GM18870 (cell line): ENCODE results near the gene NEU4.
"Not testable (repeated sequence)": the region's sequence is repeated elsewhere in the genome, so short reads cannot be mapped to it uniquely, and the experiment has no call there.

Experiments
- ATAC-seq: cut with Tn5 transposase; IDR thresholded peaks from one replicate; pipeline ENCODE4 v1.9.1; 2021; ENCODE audit warnings: moderate library complexity; ENCODE audit not compliant: unreplicated experiment

Gene NEU4

DNA sequence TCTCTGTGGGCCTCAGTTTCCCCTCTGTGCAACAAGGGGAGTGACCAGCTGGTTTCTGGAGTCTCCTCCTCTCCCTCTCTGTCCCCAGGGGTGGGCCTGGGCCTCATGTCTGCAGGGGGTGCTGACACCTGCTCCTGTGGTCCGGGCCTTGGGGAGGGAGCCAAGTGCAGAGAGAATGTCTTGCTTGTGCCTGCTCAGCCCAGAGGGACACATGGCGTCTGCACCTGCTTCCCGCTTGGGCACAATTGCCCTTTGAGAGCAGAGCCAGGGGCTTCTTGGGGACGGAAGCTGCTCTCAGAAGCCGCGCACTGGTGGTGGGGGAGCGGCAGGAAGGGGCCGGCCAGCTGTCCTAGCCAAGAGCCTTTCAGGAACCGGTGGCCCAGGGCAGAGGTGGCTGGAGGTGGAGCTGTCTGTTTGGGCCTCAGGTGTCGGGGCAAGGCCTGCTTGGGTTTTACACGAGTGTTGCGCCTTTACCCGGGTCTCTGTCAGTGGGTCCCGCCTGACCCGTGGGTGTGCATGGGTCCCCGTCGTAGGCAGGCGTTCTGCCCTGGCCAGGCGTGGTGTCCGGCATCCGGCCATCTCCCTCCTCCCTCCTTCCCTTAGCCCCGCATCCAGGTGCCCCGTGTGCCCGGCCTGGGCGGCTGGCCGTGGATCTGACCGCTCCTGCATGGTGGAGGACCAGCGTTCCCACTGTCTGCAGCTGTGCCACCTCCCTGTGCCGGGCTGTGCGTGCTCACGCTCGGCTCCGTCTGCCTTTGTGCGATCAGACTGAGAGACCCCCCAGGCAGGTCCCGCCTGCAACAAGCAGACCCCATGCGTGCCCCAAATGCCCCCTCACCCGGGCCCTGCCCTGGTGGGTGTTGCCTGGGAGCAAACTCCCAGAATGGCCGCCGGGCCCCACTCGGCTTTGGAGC is 4.0 kb downstream of the NEU4 start:
- no peak for ATAC-seq

DNA sequence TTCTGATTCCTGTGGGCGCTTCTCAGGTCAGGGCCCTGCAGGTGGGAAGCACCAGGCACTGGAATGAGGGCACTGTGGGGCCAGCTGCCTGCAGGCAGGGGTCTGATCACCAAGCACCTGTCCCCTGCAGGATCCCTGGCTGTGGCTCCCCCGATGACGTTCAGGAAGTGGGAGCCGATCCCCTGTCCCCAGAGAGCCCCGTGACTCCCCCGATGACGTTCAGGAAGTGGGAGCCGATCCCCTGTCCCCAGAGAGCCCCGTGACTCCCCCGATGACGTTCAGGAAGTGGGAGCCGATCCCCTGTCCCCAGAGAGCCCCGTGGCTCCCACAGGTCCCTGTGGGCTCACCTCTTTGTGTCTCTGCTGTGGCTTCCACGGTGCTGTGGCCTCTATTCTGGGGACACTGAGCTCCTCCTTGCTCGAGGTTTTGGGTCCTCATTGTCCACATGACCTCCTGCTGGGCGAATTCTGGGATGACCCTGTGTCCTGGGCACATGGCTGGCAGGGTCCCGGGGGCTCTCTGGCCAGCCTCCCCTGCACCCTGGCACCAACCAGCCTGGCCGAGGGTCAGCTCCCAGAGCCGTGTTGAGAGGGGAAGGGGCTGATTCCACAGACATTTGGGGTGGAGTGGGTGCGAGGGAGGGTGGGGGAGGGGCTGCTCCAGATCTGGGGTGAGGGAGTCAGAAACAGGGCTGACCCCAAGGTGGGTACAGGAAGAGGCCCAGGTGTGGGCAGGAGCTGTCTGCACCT is 4.8 kb downstream of the NEU4 start:
- ATAC-seq = no peak

DNA sequence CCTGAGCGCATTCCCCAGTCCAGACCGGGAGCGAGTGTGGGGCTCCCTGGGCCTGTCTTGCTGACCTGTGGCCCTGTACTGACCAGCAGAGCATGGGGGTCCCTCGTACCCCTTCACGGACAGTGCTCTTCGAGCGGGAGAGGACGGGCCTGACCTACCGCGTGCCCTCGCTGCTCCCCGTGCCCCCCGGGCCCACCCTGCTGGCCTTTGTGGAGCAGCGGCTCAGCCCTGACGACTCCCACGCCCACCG is 5.3 kb downstream of the NEU4 start:
- no peak for ATAC-seq

DNA sequence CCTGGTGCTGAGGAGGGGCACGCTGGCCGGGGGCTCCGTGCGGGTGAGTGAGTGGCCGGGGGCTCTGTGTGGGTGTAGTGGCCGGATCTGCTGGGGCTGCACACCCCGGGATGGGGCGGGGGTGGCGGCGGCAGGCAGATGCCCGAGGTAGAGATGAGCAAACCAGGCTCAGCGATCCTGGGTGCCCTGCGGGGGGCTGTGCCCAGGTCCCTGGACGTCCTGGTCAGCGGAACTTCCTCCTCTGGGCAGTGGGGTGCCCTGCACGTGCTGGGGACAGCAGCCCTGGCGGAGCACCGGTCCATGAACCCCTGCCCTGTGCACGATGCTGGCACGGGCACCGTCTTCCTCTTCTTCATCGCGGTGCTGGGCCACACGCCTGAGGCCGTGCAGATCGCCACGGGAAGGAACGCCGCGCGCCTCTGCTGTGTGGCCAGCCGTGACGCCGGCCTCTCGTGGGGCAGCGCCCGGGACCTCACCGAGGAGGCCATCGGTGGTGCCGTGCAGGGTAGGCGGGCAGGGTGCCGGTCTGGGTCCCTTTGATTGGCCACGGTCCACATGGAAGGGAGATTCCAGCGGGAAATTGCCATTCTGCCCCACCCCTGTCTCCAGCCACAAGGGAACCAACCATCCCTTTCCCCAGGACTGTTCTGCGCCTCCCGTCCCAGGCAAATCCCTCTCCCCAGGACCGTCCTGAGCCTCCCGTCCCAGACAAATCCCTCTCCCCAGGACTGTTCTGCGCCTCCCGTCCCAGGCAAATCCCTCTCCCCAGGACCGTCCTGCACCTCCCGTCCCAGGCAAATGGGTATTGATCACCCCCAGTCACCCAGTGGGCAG is 5.9 kb downstream of the NEU4 start:
- no peak for ATAC-seq

DNA sequence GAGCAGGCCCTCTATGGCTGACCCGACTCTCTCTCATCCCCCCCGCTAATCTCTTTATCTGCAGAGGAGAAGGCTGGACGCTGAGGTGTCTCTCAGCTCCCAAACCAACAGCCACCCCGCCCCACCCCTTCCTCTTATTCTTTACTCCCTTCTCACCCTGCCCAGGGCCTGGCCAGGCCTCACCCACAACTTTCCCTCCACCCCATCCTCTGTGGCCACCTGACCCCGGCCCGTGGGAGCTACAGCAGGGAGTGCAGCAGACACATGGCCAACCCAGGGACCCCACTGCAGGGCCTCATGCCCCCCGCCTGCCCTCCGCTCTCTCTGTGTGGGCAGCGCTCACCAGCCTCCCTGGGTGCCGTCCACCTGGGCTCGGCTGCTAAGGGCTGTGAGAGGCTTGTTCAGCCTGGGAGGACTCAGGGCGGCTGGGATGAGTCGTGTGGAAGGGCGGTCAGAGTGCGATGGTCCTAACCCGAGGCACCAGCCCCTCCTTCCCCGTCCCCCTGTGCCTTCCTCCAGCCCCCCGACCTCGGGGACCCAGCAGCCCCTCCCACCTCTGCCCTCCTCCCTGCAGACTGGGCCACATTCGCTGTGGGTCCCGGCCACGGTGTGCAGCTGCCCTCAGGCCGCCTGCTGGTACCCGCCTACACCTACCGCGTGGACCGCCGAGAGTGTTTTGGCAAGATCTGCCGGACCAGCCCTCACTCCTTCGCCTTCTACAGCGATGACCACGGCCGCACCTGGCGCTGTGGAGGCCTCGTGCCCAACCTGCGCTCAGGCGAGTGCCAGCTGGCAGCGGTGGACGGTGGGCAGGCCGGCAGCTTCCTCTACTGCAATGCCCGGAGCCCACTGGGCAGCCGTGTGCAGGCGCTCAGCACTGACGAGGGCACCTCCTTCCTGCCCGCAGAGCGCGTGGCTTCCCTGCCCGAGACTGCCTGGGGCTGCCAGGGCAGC is 6.8 kb downstream of the NEU4 start:
- no peak for ATAC-seq

DNA sequence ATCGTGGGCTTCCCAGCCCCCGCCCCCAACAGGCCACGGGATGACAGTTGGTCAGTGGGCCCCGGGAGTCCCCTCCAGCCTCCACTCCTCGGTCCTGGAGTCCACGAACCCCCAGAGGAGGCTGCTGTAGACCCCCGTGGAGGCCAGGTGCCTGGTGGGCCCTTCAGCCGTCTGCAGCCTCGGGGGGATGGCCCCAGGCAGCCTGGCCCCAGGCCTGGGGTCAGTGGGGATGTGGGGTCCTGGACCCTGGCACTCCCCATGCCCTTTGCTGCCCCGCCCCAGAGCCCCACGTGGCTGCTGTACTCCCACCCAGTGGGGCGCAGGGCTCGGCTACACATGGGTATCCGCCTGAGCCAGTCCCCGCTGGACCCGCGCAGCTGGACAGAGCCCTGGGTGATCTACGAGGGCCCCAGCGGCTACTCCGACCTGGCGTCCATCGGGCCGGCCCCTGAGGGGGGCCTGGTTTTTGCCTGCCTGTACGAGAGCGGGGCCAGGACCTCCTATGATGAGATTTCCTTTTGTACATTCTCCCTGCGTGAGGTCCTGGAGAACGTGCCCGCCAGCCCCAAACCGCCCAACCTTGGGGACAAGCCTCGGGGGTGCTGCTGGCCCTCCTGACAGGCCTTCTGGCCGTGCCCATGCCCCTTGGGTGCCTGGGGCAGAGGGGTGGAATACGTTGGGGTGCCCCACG is 7.6 kb downstream of the NEU4 start:
- no peak for ATAC-seq

DNA sequence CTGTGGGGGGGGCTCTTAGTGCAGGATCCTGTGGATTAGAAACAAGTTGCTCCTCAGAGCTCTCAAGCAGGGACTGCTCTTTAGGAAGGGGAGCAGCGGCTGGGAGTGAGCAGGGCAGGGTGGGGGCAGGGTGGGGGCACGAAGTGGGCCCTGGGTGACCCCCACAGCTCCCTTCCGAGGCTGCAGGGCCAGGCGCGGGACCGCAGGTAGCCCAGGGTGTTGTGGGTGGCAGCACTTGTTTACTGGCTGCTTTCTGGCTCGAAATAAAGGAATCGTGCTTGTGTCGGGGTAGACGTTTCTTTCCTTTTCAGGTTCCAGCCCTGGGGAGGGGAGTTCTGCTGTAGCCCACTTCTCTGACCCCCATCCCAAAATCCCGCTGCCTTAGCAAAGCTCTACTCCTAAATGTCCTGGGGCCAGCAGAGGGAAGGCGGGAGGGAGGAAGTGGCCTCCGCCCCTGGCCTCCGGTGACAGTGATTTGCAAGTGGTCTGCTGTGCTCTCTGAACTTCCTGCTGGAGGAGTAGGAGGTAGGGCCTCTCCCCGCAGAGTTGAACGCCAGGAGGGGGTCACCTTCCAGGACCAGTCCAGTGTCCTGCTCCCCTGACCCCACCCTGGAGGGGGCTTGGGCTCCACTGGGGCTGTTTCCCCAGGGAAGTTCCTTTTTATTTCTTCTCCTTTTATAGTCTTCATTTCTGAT is 8.3 kb downstream of the NEU4 start:
- no peak for ATAC-seq

DNA sequence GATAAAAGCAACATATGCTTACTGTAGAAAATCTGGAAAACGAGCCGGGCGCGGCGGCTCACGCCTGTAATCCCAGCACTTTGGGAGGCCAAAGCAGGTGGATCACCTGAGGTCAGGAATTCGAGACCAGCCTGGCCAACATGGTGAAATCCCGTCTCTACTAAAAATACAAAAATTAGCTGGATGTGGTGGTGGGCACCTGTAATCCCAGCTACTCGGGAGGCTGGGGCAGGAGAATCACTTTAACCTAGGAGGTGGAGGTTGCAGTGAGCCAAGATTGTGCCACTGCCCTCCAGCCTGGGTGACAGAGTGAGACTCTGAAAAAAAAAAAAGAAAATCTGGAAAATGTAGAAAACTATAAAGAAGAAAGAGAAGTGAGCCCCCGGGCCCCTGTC is 8.8 kb downstream of the NEU4 start:
- not testable (repeated sequence) for ATAC-seq

DNA sequence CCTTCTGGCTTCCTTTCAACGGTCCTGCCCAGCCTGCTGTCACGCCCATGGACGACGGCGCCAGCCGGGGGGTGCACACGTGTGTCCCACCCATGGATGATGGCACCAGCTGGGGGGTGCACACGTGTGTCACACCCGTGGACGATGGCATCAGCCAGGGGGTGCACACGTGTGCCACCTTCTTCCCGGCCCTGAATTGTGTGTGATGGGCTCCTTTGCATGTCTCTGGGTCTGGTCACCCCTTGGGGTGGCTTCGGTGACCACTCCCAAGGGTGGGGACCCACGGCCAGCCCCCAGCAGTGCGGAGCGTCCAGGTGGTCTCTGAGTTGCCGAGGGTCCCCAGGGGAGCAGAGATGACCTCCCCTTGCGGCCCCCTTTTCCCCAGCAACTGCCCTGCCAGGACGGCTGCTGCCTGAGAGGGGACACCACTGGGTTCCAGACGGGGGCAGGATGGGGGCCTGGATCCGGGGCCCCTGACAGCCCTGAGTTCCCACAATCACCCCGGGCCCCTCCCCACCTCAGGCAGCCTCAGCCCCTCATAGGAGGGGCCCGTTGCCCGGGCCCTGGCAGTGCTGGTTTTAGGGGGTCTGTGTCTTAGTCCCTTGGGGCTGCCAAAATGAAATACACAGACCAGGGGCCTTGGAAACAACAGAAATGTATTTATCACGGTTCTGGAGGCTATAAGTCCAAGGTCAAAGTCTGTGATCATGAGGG is 9.4 kb downstream of the NEU4 start:
- ATAC-seq = no peak

DNA sequence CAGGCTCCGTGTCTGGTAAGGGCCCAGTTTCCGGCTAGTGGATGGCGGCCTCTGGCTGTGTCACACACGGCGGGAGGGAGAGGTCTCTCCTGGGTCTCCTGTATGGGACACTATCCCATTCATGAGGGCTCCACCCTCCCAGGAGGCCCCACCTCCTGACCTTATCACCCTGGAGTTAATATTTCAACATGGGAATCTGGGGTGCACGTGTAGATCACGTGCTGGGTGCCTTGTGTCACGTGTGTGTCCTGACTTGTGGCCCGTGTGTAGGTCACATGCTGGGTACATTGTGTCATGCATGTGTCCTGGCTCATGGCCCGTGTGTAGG is 9.9 kb downstream of the NEU4 start:
- ATAC-seq = no peak

DNA sequence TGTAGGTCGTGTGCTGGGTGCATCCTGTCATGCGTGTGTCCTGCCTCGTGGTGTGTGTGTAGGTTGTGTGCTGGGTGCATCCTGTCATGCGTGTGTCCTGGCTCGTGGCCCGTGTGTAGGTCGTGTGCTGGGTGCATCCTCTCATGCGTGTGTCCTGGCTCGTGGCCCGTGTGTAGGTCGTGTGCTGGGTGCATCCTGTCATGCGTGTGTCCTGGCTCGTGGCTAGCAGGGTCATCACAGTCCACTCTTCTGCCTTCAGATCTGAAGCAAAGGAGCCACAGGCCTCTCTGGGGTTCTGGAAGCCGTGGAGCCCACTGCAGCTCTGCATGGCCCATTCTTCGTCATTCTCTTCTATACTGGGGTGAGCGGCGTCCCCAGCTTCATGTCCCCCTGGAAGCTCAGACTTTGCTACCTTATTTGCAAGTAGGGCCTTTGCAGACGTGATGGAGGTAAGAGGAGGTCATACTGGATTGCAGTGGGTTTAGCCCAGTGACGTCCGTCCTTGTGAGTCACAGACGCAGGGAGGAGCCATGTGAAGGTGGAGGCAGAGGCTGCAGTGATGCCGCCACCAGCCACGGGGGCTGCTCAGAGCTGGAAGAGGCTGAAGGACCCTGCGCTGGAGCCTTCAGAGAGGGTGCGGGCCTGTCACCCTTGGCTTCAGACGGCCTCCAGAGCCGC is 11.1 kb downstream of the NEU4 start:
- not testable (repeated sequence) for ATAC-seq

DNA sequence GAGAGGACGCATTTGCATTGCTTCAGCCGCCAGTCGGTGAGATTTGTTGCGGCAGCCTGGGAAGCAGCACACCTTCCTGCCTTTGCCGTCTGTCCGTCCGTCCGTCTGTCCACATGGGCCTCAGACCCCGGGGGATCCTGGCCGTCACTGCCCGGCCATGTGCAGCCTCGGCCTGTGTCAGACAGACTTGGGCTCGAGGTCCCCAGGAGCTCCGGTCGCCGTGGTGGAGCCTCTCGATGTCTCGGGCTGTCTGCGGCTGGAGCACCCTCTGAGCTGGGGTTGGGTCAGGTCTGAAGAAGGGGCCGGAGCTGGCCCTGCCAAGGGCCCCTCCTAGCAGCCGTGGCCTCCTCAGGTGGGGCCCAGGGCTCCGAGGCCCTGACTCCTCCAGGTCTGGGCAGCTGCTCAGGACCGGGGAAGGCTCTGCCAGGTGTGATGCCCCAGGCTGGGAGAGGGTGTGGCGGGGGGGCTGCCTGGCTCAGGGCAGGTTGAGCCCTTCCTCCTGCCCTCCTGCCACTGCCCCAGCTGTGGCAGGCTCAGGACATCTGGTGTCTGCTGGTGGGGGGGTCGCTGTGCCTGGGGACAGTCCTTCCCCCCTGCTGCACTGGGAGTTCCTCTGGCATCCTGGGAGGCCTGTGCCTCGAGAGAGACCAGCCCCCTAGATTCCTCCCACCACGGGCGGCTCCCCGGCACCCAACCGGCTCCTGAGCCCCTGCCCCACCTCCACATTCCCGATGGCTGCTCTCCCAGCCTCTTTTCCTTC is 11.8 kb downstream of the NEU4 start:
- ATAC-seq = no peak

DNA sequence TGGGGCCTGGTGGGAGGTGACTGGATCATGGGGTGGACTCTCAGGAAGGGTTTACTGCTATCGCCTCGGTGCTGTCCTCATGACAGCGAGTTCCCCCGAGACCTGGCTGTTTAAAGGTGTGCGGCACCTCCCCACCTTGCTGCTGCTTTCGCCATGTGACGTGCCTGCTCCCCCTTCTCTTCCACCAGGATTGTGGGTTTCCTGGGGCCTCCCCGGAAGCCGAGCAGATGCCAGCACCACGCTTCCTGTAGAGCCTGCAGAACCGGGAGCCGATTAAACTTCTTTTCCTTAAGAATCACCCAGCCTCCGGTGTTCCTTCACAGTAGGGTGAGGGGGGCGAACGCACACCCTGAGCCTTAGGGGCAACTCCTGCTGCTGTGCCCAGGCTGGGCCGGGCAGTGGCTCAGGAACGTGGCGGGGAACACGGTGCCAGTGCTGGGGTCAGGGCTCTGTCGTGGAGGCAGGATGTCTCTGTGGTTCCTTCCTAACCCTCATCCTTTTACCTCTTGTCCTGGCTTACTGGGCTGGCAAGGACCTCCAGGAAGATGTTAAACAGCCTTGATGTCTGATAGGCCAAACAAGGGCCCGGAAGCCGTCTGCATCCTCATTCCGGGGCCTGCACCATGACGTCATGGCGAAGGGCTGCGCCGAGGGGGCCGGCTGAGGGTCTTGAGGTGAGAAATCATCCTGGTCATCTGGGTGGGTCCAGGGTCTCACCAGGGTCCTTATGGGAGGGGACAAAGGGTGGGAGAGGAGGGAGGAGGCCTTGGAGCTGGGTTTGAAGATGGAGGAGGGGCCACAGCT is 12.7 kb downstream of the NEU4 start:
- ATAC-seq = no peak

DNA sequence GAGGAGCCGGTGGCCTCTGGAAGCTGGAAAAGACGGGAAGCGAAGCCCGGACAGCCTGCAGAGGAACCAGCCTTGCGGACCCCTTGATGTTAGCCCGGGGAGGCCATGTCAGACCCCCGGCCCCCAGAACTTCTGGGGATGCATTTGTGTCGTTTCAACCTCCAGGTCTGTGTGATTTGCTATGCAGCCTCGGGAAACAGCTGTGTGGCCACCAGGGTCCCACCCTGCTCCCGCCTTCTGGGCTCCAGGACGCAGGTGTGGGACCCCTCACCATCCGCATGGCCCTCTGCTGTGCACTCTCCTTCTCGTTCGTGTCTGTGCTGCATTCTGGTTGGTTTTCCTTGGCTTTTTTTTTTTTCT is 13.3 kb downstream of the NEU4 start:
- no peak for ATAC-seq

DNA sequence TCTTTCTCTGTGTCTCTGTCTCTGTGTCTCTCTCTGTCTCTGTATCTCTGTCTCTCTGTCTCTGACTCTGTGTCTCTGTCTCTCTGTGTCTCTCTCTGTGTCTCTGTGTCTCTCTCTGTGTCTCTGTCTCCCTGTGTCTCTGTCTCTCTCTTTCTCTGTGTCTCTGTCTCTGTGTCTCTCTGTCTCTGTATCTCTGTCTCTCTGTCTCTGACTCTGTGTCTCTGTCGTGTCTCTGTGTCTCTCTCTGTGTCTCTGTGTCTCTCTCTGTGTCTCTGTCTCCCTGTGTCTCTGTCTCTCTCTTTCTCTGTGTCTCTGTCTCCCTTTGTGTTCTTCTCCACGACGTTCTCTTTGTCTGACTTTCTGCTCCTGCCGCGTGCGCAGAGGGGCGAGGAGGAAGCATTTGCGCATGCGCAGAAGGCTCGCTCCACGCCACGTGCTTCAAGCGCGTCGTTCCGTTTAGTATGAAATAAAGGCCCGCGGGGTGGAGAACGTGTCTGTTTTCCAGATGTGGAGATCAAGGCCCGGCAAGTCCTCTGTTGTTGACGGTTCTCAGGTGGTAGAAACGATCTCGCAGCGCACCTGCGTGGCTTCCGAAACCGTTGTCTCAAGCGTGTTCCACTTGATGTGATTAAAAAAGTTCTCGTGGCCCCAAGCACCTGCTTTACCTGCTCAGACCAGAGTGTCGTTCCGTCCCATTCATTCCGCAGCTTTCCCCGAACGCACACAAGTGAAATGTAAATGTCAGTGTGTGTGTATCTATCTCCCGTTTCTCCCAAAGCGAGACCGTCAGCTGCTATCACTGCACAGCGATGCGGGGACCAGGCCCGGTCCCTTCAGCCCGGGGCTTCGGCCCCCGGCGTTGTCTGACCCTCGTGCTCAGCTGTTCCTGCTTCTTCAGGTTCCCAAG is 14.8 kb downstream of the NEU4 start:
- not testable (repeated sequence) for ATAC-seq

DNA sequence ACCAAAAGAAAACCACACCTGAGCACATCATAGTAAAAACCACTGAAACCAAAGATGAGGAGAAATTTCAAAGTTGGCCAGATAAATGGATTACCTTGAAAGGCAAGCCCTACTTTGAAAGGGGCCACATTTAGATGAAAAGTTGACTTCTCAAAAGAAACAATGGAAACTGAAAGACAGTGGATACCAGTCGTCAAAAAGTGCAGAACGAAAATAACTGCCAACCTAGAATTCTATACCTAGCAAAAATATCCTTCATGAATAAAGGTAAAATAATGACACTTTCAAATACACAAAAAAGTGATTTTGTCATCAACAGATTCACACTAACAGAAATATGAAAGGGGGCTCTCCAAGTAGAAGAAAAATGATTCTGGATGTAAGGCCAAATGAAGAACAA is 18.4 kb downstream of the NEU4 start:
- ATAC-seq = no peak
